PC-3 (cell line): ENCODE results near the gene DNAH10. TPM values are rescaled to one million over a fixed set of nuclear protein-coding genes. Genes with fewer than 3 reads are reported as not detected.

Experiments used
- ATAC-seq: fragments of 200-7000 bp; cut with Tn5 transposase; 2 replicates; pipeline ENCODE4 v1.9.1; 2020; ENCODE audit warnings: mild to moderate bottlenecking, moderate library complexity
- BruUV-seq: library from RNA; stranded (reverse); fragments of 400-500 nt; replicated peaks from 2 replicates; lab custom pipeline; 2021; lab: Mats Ljungman, UMichigan
- CTCF ChIA-PET: fragments of 300-600 bp; sonication (Branson Sonifier 250); formaldehyde crosslinking; loops from one replicate; lab custom pipeline; 2022; ENCODE audit warnings: antibody characterized with exemption; lab: Charles Lee
- POLR2A ChIA-PET: fragments of 300-600 bp; sonication (Branson Sonifier 250); formaldehyde crosslinking; loops from one replicate; lab custom pipeline; 2022; ENCODE audit warnings: antibody characterized with exemption; ENCODE audit not compliant: unreplicated experiment; lab: Charles Lee
- DNase-seq: peaks from one replicate; pipeline ENCODE4 v3.0.0-alpha.2; 2015
- H2AFZ ChIP-seq: fragments of 300-600 bp; sonication (generic); 2 replicates; pipeline ENCODE4 v1.6.0; 2016; ENCODE audit warnings: antibody characterized with exemption, low read length
- H3F3A ChIP-seq: fragments of 300-600 bp; sonication (generic); one replicate; pipeline ENCODE4 v1.6.0; 2017; ENCODE audit warnings: antibody characterized with exemption, low read length, control low read depth, mild to moderate bottlenecking; ENCODE audit not compliant: unreplicated experiment
- H3K27ac ChIP-seq: fragments of 300-600 bp; sonication (generic); 2 replicates; pipeline ENCODE4 v1.5.1; 2016; ENCODE audit warnings: mild to moderate bottlenecking, low read length
- H3K27me3 ChIP-seq: fragments of 300-600 bp; sonication (generic); 2 replicates; pipeline ENCODE4 v1.6.1; 2016; ENCODE audit warnings: low read length, mixed read lengths
- H3K36me3 ChIP-seq: fragments of 300-600 bp; sonication (generic); 2 replicates; pipeline ENCODE4 v1.6.1; 2016; ENCODE audit warnings: low read depth, mixed run types, low read length, mixed read lengths
- H3K4me1 ChIP-seq: fragments of 300-600 bp; sonication (generic); 2 replicates; pipeline ENCODE4 v1.5.1; 2016; ENCODE audit warnings: low read length; ENCODE audit not compliant: insufficient read depth
- H3K4me2 ChIP-seq: fragments of 300-600 bp; sonication (generic); 2 replicates; pipeline ENCODE4 v1.6.0; 2016; ENCODE audit warnings: low read length
- H3K4me3 ChIP-seq: fragments of 300-600 bp; sonication (generic); 2 replicates; pipeline ENCODE4 v1.5.1; 2016; ENCODE audit warnings: mild to moderate bottlenecking, low read length, mixed read lengths
- H3K79me2 ChIP-seq: fragments of 300-600 bp; sonication (generic); 2 replicates; pipeline ENCODE4 v1.6.1; 2017; ENCODE audit warnings: low read length, mixed read lengths
- H3K9ac ChIP-seq: fragments of 300-600 bp; sonication (generic); 2 replicates; pipeline ENCODE4 v1.6.0; 2016; ENCODE audit warnings: mild to moderate bottlenecking, low read length
- H3K9me2 ChIP-seq: fragments of 300-600 bp; sonication (generic); replicated peaks from 2 replicates; pipeline ENCODE4 v1.6.1; 2016; ENCODE audit warnings: mixed run types, low read length, mixed read lengths
- H3K9me3 ChIP-seq: fragments of 300-600 bp; sonication (generic); 2 replicates; pipeline ENCODE4 v1.6.1; 2016; ENCODE audit warnings: low read length, mixed read lengths
- H4K20me1 ChIP-seq: fragments of 300-600 bp; sonication (generic); 2 replicates; pipeline ENCODE4 v1.6.1; 2016; ENCODE audit warnings: low read length, mixed read lengths
- EZH2 ChIP-seq: fragments of 300-600 bp; sonication (generic); IDR thresholded peaks from one replicate; pipeline ENCODE4 v1.6.1; 2017; ENCODE audit warnings: antibody characterized with exemption, mild to moderate bottlenecking, low read length; ENCODE audit not compliant: unreplicated experiment
- EZH2phosphoT487 ChIP-seq: fragments of 300-600 bp; sonication (generic); IDR thresholded peaks from 2 replicates; pipeline ENCODE4 v1.6.1; 2018; ENCODE audit warnings: mild to moderate bottlenecking, antibody characterized with exemption, low read length, borderline replicate concordance
- intact Hi-C: fragments of 100-400 bp; cut with micrococcal nuclease; formaldehyde crosslinking; loops from 2 replicates; pipeline ENCODE4 v1.9.0; 2023
- total RNA-seq: library from RNA; depleted of rRNA; stranded (reverse); fragments of >200 nt; gene quantifications from 2 replicates; pipeline ENCODE4 v1.2.3, GENCODE V29; 2014
- TF ChIP-seq, protein P1 (sequence below): fragments of 300-600 bp; sonication (generic); conservative IDR thresholded peaks from 2 replicates; pipeline ENCODE4 v1.5.1; 2017; ENCODE audit warnings: antibody characterized with exemption, low read depth, mild to moderate bottlenecking, low read length

Gene DNAH10
- total RNA-seq, 1 experiment from 2014 or later, result 0.15 TPM

DNA sequence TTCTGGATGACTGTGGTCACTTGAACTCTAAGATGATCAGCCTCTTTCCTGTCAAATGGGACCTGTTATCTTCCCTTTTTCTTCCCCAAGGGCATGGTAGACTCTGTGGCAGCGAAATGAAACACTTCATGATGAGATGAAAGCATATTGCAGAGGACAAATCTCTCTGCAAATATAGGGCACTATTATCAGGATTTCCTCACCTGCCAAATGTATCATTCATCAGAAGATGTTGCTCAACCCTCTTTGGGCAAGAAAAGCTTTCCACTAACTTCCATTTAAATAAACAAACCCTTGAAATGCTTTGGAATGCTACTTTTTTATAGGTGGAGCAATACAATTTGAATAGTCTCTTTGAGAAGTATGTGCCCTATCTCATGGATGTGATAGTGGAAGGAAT is 105.0 kb downstream of the DNAH10 start:
- Histone ChIP-seq H3K4me2 (no peak overlapping the region), H2AFZ (no peak overlapping the region), H3K27ac (no peak overlapping the region), H3K36me3 (no peaks in the 10 kb centered on the region), H3K9me2 (no peaks in the 10 kb centered on the region), H3F3A (no peaks in the 10 kb centered on the region), H3K79me2 (no peaks in the 10 kb centered on the region), H3K4me3 (no peak overlapping the region), H3K9ac (no peak overlapping the region), H3K9me3 (no peaks in the 10 kb centered on the region), H3K4me1 (no peaks in the 10 kb centered on the region), H4K20me1 (no peaks in the 10 kb centered on the region), H3K27me3 (peaks cover 78% of the 10 kb centered on the region)
- TF ChIP-seq, protein P1, sequence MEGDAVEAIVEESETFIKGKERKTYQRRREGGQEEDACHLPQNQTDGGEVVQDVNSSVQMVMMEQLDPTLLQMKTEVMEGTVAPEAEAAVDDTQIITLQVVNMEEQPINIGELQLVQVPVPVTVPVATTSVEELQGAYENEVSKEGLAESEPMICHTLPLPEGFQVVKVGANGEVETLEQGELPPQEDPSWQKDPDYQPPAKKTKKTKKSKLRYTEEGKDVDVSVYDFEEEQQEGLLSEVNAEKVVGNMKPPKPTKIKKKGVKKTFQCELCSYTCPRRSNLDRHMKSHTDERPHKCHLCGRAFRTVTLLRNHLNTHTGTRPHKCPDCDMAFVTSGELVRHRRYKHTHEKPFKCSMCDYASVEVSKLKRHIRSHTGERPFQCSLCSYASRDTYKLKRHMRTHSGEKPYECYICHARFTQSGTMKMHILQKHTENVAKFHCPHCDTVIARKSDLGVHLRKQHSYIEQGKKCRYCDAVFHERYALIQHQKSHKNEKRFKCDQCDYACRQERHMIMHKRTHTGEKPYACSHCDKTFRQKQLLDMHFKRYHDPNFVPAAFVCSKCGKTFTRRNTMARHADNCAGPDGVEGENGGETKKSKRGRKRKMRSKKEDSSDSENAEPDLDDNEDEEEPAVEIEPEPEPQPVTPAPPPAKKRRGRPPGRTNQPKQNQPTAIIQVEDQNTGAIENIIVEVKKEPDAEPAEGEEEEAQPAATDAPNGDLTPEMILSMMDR, result no peak
- TF ChIP-seq EZH2, result no peak
- no peak for TF ChIP-seq EZH2phosphoT487
- ATAC-seq (no peak), DNase-seq (no peak)
- ChIA-PET POLR2A (no interaction called here), CTCF (no interaction called here)
- no TSS peak for BruUV-seq
- intact Hi-C loops, result no loop called here

DNA sequence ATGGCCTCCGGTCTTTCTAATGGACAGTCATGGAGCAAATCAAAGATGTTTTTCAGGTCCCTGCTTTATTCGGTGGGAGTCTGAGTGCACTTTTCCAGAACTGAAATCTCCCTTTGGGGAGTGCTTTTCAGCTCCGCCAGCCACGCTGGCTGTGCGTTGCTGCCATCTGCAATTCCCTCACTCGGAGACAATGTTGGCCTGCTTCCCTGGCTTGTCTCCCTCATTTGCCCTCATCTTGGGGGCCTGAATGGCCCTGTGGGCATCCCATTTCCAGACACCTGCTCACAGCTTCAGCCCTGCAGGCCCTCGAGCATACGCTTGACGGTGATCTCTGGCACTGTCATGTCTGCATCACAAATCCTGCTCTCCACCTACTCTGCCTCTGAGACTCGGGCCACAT is 106.7 kb downstream of the DNAH10 start:
- CTCF ChIA-PET, result no interaction called here
- no peak overlapping the region for H3K27ac ChIP-seq
- H3F3A ChIP-seq, result no peaks in the 10 kb centered on the region
- no peak overlapping the region for H2AFZ ChIP-seq
- no peak overlapping the region for H3K4me3 ChIP-seq
- H3K9me3 ChIP-seq, result no peaks in the 10 kb centered on the region
- no peak overlapping the region for H3K9ac ChIP-seq
- DNase-seq (no peak), ATAC-seq (no peak)
- no peaks in the 10 kb centered on the region for H3K79me2 ChIP-seq
- H3K9me2 ChIP-seq, result no peaks in the 10 kb centered on the region
- no TSS peak for BruUV-seq
- H3K27me3 ChIP-seq, result peaks cover 89% of the 10 kb centered on the region
- no peaks in the 10 kb centered on the region for H4K20me1 ChIP-seq
- intact Hi-C loops, result no loop called here
- TF ChIP-seq EZH2 (no peak), EZH2phosphoT487 (no peak)
- TF ChIP-seq, protein P1, result no peak
- no peaks in the 10 kb centered on the region for H3K36me3 ChIP-seq
- POLR2A ChIA-PET, result no interaction called here
- no peak overlapping the region for H3K4me2 ChIP-seq
- no peaks in the 10 kb centered on the region for H3K4me1 ChIP-seq

DNA sequence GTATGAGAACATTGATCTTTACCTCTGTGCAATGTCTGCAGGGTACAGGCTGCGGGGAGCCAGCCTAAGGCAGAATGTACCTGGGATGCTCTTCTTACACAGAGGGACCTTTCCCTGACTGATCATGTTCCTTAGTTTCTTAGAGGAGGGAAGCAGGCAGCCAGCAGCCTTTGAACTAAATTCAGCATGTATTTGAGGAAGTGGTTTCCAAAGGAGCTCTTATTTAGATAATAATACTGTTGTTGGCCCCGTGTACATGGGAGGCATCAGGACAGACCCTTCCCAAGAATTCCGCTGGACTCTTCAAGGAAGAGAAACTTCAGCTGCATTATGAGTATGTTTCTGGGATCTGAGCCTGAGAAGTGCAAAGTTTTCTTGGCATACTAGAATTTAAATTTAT is 111.7 kb downstream of the DNAH10 start:
- no peaks in the 10 kb centered on the region for H3F3A ChIP-seq
- H3K9ac ChIP-seq, result no peak overlapping the region
- H3K9me3 ChIP-seq, result no peaks in the 10 kb centered on the region
- intact Hi-C loops, result no loop called here
- H3K4me2 ChIP-seq, result no peak overlapping the region
- DNase-seq (no peak), ATAC-seq (no peak)
- peaks cover 96% of the 10 kb centered on the region for H3K27me3 ChIP-seq
- H3K36me3 ChIP-seq, result no peaks in the 10 kb centered on the region
- no peaks in the 10 kb centered on the region for H3K9me2 ChIP-seq
- H3K4me1 ChIP-seq, result no peaks in the 10 kb centered on the region
- no peak overlapping the region for H3K4me3 ChIP-seq
- H3K27ac ChIP-seq, result no peak overlapping the region
- H2AFZ ChIP-seq, result no peak overlapping the region
- no peaks in the 10 kb centered on the region for H3K79me2 ChIP-seq
- ChIA-PET POLR2A (no interaction called here), CTCF (no interaction called here)
- BruUV-seq, result no TSS peak
- H4K20me1 ChIP-seq, result no peaks in the 10 kb centered on the region
- no peak for TF ChIP-seq EZH2
- TF ChIP-seq, protein P1, result no peak
- no peak for TF ChIP-seq EZH2phosphoT487
